ENCODE measurements around the gene UCN.

GRCh38 chr2:27322301-27322765 lies 14.1 kb upstream of the UCN start:
- TF ChIP-seq CTCF (IDR thresholded peaks at IDR 0.05) (no peak), POLR2A (IDR thresholded peaks at IDR 0.05) (no peak), EP300 (IDR thresholded peaks at IDR 0.05) (no peak)
